GM12878 (cell line): ENCODE data around the gene SMG6. TPM values are rescaled to one million over a fixed set of nuclear protein-coding genes. Genes with fewer than 3 reads are reported as not detected.

Experiments
- ATAC-seq: fragments of 200-7000 bp; cut with Tn5 transposase; 3 replicates; pipeline ENCODE4 v1.9.1; 2020; ENCODE audit warnings: mild to moderate bottlenecking, moderate library complexity
- BruUV-seq: library from RNA; stranded (reverse); fragments of 400-500 nt; replicated peaks from 2 replicates; lab custom pipeline; 2021; lab: Mats Ljungman, UMichigan
- CTCF ChIA-PET: fragments of 300-600 bp; sonication (Branson Sonifier 250); formaldehyde crosslinking; extraction: SDS; loops from one replicate; lab custom pipeline; 2021; ENCODE audit warnings: inconsistent platforms; lab: Yijun Ruan, JAX
- POLR2A ChIA-PET: fragments of 350-600 bp; formaldehyde crosslinking; extraction: SDS; loops from one replicate; lab custom pipeline; 2021; ENCODE audit warnings: inconsistent platforms; lab: Charles Lee
- RAD21 ChIA-PET: fragments of 300-600 bp; sonication (Branson Sonifier 250); formaldehyde crosslinking; loops from one replicate; lab custom pipeline; 2023; ENCODE audit warnings: antibody characterized with exemption; ENCODE audit not compliant: unreplicated experiment; lab: Charles Lee
- SMC1A ChIA-PET: fragments of 300-600 bp; sonication (Branson Sonifier 250); formaldehyde crosslinking; loops from one replicate; lab custom pipeline; 2023; ENCODE audit not compliant: unreplicated experiment, uncharacterized antibody; lab: Charles Lee
- DNase-seq: peaks from one replicate; pipeline ENCODE4 v3.0.0-alpha.2; 2011; ENCODE audit warnings: low read depth, low spot score
- FAIRE-seq: peaks from 3 replicates; lab custom pipeline; 2011; peaks lifted over from hg19 to GRCh38; lab: Jason Lieb, UNC
- H2AFZ ChIP-seq: 2 replicates; pipeline ENCODE4 v1.6.0; 2011; ENCODE audit warnings: low read depth, low read length, control low read depth; ENCODE audit not compliant: control insufficient read depth
- H3K27ac ChIP-seq: 2 replicates; pipeline ENCODE4 v1.5.1; 2011; ENCODE audit warnings: control low read depth; ENCODE audit not compliant: control insufficient read depth, insufficient read depth
- H3K27me3 ChIP-seq, 2 experiments: replicated peaks in 1 of 2; 2 replicates each; pipeline versions ENCODE4 v1.6.0 to v1.6.1; 2011; ENCODE audit warnings: low read length in 1 of 2; ENCODE audit not compliant: control insufficient read depth in 2 of 2, insufficient read depth in 2 of 2
- H3K36me3 ChIP-seq, 2 experiments: 2 replicates each; pipeline ENCODE4 v1.5.1; 2011; ENCODE audit warnings: low read length in 1 of 2; ENCODE audit not compliant: control insufficient read depth in 2 of 2, insufficient read depth in 2 of 2
- H3K4me1 ChIP-seq: 2 replicates; pipeline ENCODE4 v1.6.1; 2011; ENCODE audit warnings: mild to moderate bottlenecking, low read length, moderate library complexity, mixed read lengths; ENCODE audit not compliant: control insufficient read depth, insufficient read depth
- H3K4me2 ChIP-seq: 2 replicates; pipeline ENCODE4 v1.6.0; 2011; ENCODE audit warnings: control low read depth; ENCODE audit not compliant: control insufficient read depth, insufficient read depth
- H3K4me3 ChIP-seq: fragments of 200-600 bp; sonication (generic); 2 replicates; pipeline ENCODE4 v1.5.1; 2016
- H3K79me2 ChIP-seq: 2 replicates; pipeline ENCODE4 v1.6.0; 2011; ENCODE audit warnings: low read length; ENCODE audit not compliant: control insufficient read depth, insufficient read depth
- H3K9ac ChIP-seq: 2 replicates; pipeline ENCODE4 v1.8.0; 2011; ENCODE audit warnings: low read length, control low read depth, mixed read lengths; ENCODE audit not compliant: control insufficient read depth, insufficient read depth
- H3K9me3 ChIP-seq: replicated peaks from 3 replicates; pipeline ENCODE4 v1.5.1; 2011; ENCODE audit warnings: mild to moderate bottlenecking, low read length; ENCODE audit not compliant: control insufficient read depth, insufficient read depth
- H4K20me1 ChIP-seq: 2 replicates; pipeline ENCODE4 v1.6.0; 2011; ENCODE audit not compliant: control insufficient read depth, insufficient read depth
- IRF5 ChIP-seq: fragments of 450-650 bp; IDR thresholded peaks from 2 replicates; pipeline ENCODE4 v1.6.1; 2017; ENCODE audit warnings: borderline replicate concordance
- JUNB ChIP-seq: IDR thresholded peaks from 2 replicates; pipeline ENCODE4 v1.6.1; 2016; ENCODE audit warnings: antibody characterized with exemption, mild to moderate bottlenecking
- MXI1 ChIP-seq: fragments of 150-350 bp; IDR thresholded peaks from 2 replicates; pipeline ENCODE4 v1.6.1; 2011; ENCODE audit warnings: low read depth, mild to moderate bottlenecking, inconsistent platforms, low read length, improper control_type of control experiment
- PBX3 ChIP-seq: IDR thresholded peaks from 2 replicates; pipeline ENCODE4 v1.6.1; 2011; ENCODE audit warnings: mild to moderate bottlenecking, low read depth, low read length, moderate library complexity; ENCODE audit not compliant: insufficient replicate concordance
- POLR2A ChIP-seq: IDR thresholded peaks from 2 replicates; pipeline ENCODE4 v1.6.1; 2011; ENCODE audit warnings: low read depth, mild to moderate bottlenecking, low read length
- RELB ChIP-seq: fragments of 450-650 bp; IDR thresholded peaks from 2 replicates; pipeline ENCODE4 v1.6.1; 2017; ENCODE audit warnings: low read depth, mild to moderate bottlenecking, moderate library complexity
- SIX5 ChIP-seq: IDR thresholded peaks from 2 replicates; pipeline ENCODE4 v1.6.1; 2011; ENCODE audit warnings: mild to moderate bottlenecking, low read depth, low read length, moderate library complexity; ENCODE audit not compliant: severe bottlenecking
- YBX1 ChIP-seq: fragments of 450-650 bp; IDR thresholded peaks from 2 replicates; pipeline ENCODE4 v1.6.1; 2016; ENCODE audit warnings: antibody characterized with exemption
- ZSCAN29 ChIP-seq: fragments of 450-650 bp; IDR thresholded peaks from 2 replicates; pipeline ENCODE4 v1.6.1; 2017; ENCODE audit warnings: mild to moderate bottlenecking, moderate library complexity
- WGBS: methylation state at CpG from one replicate; pipeline ENCODE4 v1.1.6; 2016; ENCODE audit warnings: low lambda C conversion rate; ENCODE audit not compliant: insufficient replicate concordance, insufficient coverage; ENCODE audit errors: missing lambda C conversion rate; 5-methylcytosine and 5-hydroxymethylcytosine counted together
- in situ Hi-C: fragments of 300-500 bp; cut with MboI; formaldehyde crosslinking; loops from 9 replicates; pipeline ENCODE4 v1.14.3; 2018; ENCODE audit warnings: mixed read lengths
- intact Hi-C: fragments of 100-400 bp; cut with micrococcal nuclease; formaldehyde crosslinking; loops from one replicate; pipeline ENCODE4 v1.14.2; 2022; ENCODE audit not compliant: unreplicated experiment
- polyA plus RNA-seq, 11 experiments: library from polyadenylated mRNA; depleted of rRNA in 4 of 11; unstranded in 6 of 11; stranded (reverse) in 5 of 11; fragments of >200 nt; fragmentation: Nextera tagmentation in 4 of 11; fragmentation: Illumina TruSeq in 1 of 11; extraction: Ambion mirVana in 4 of 11; extraction: Trizol in 1 of 11; gene quantifications; 1 replicate in 1 of 11; 2 replicates in 10 of 11; pipeline versions ENCODE4 v1.2.1 to v1.2.3, GENCODE V29; 2011 to 2016; ENCODE audit warnings: inconsistent platforms in 2 of 11, missing spikeins in 2 of 11, low read depth in 1 of 11
- total RNA-seq, 4 experiments: library from RNA; depleted of rRNA in 3 of 4; stranded (reverse); fragments of >200 nt in 3 of 4; fragmentation: Illumina TruSeq in 1 of 4; extraction: Trizol in 1 of 4; gene quantifications; 2 replicates each; pipeline versions ENCODE4 v1.2.1 to v1.2.3, GENCODE V29; 2013 to 2021

Gene SMG6
- total and polyA plus RNA-seq, 10 of the 15 experiments (the other 5 are each of a cell fraction or from before 2014, with no cell fraction given): 0.58 to 28.7 (median 15.7) TPM

GRCh38 chr17:2213291-2213960, 90.2 kb downstream of the SMG6 start:
- SMC1A ChIA-PET: interaction anchor here (0.6 to 3.0 kb wide), 9 partner anchors 9 to 197 kb away, joined by 3 to 21 read pairs (median 7); no protein-coding TSS in a partner anchor
- in situ Hi-C loops: no loop called here

More at GRCh38 chr17:2213291-2213960, 90.2 kb downstream of the SMG6 start:
- H3K27ac ChIP-seq: peak overlapping the region; percentile 36; the same call in 1 of the 2 replicates
- H3K9ac ChIP-seq: no peak overlapping the region
- BruUV-seq: no TSS peak
- H3K27me3 ChIP-seq: no peaks in the 10 kb centered on the region
- peaks cover 28% of the 10 kb centered on the region for H3K4me1 ChIP-seq
- ChIA-PET RAD21 (interaction anchor here (1.2 to 4.0 kb wide), 6 partner anchors 9 to 155 kb away, joined by 3 to 24 read pairs (median 4); no protein-coding TSS in a partner anchor), CTCF (interaction anchor here (0.8 to 2.1 kb wide), 8 partner anchors 9 to 374 kb away, joined by 3 to 11 read pairs (median 4); partner anchors contain the start of gene HIC1), POLR2A (interaction anchor here (0.5 to 2.7 kb wide), 9 partner anchors 9 to 143 kb away, joined by 3 to 20 read pairs (median 6); no protein-coding TSS in a partner anchor)
- no peak overlapping the region for H3K4me2 ChIP-seq
- no peak for DNase-seq
- TF ChIP-seq RELB (no peak), ZSCAN29 (no peak), JUNB (no peak), IRF5 (no peak), MXI1 (no peak), SIX5 (no peak), PBX3 (no peak), POLR2A (no peak), YBX1 (no peak)
- H2AFZ ChIP-seq: no peak overlapping the region
- no peak for FAIRE-seq
- no peak overlapping the region for H3K4me3 ChIP-seq
- intact Hi-C loops: no loop called here
- peaks cover 4 to 6% of the 10 kb centered on the region in 2 experiments for H3K36me3 ChIP-seq
- ATAC-seq: no peak
- H3K79me2 ChIP-seq: peaks cover 38% of the 10 kb centered on the region
- no peaks in the 10 kb centered on the region for H3K9me3 ChIP-seq
- H4K20me1 ChIP-seq: no peaks in the 10 kb centered on the region
- 84% methylated on average over 11 of the region's 11 CpGs for WGBS
